Left lung (tissue), 10 donors: ENCODE results near the gene LRMDA. TPM values are rescaled to one million over a fixed set of nuclear protein-coding genes. Genes with fewer than 3 reads are reported as not detected.
"Not testable (repeated sequence)": the region's sequence is repeated elsewhere in the genome, so short reads cannot be mapped to it uniquely, and the experiment has no call there.

Experiments
- ATAC-seq: fragments of 200-7000 bp; cut with Tn5 transposase; one replicate; pipeline ENCODE4 v1.9.1; 2020; ENCODE audit warnings: moderate library complexity
- DNase-seq, 4 donors: peaks; one replicate each; pipeline ENCODE4 v3.0.0-alpha.2; 2013 to 2020
- H3K27ac ChIP-seq, 2 donors: fragments of 200-600 bp; sonication (generic) in 1 of 2; one replicate each; pipeline versions ENCODE4 v1.5.0 to v1.8.0; 2020 to 2021
- H3K27me3 ChIP-seq, 2 donors: fragments of 200-600 bp; sonication (generic) in 1 of 2; one replicate each; pipeline versions ENCODE4 v1.5.0 to v1.8.0; 2020 to 2021
- H3K36me3 ChIP-seq, 2 donors: fragments of 200-600 bp; sonication (generic) in 1 of 2; one replicate each; pipeline versions ENCODE4 v1.5.0 to v1.8.0; 2020 to 2021
- H3K4me1 ChIP-seq, 2 donors: fragments of 200-600 bp; one replicate each; pipeline ENCODE4 v1.8.0; 2021
- H3K4me3 ChIP-seq, 2 donors: fragments of 200-600 bp; sonication (generic) in 1 of 2; one replicate each; pipeline versions ENCODE4 v1.5.0 to v1.8.0; 2020 to 2021; ENCODE audit warnings: mild to moderate bottlenecking in 1 of 2
- H3K9me3 ChIP-seq, 2 donors: fragments of 200-600 bp; sonication (generic) in 1 of 2; one replicate each; pipeline versions ENCODE4 v1.5.0 to v1.8.0; 2020 to 2021
- CTCF ChIP-seq, 2 donors: fragments of 200-600 bp; sonication (generic) in 1 of 2; IDR thresholded peaks; one replicate each; pipeline versions ENCODE4 v1.5.0 to v1.8.0; 2021; ENCODE audit warnings: antibody characterized with exemption in 2 of 2
- intact Hi-C, 2 donors: fragments of 100-400 bp; cut with DNase I; formaldehyde crosslinking; loops; one replicate each; pipeline versions ENCODE4 v1.11.2 to v1.14.2; 2022
- polyA plus RNA-seq, 6 donors: library from polyadenylated mRNA; unstranded; fragments of 120-200 nt; gene quantifications; one replicate each; pipeline ENCODE4 v1.2.1, GENCODE V29; 2013; ENCODE audit not compliant: insufficient read length in 6 of 6
- total RNA-seq, 2 donors: library from RNA; stranded (reverse); fragmentation: NEBNext Ultra II Directional; extraction: Animal tissue kit (Norgen Biotek cat#: 25700); gene quantifications; one replicate each; pipeline ENCODE4 v1.2.1, GENCODE V29; 2021
- donor health status: DM: no; HTN: yes; CAD: no.
- donor health status: DM: no; HTN: no; CAD: no.

The LRMDA gene
- total and polyA plus RNA-seq, 8 donors = 13.9 to 23.6 (median 18.7) TPM

GRCh38 chr10:75762431-75762802 is 331.0 kb downstream of the LRMDA start:
- no peak overlapping the region for H3K27ac ChIP-seq
- no peaks in the 10 kb centered on the region for H3K4me1 ChIP-seq
- ATAC-seq = no peak
- no peaks in the 10 kb centered on the region for H3K36me3 ChIP-seq
- no peaks in the 10 kb centered on the region for H3K9me3 ChIP-seq
- H3K27me3 ChIP-seq = no peaks in the 10 kb centered on the region
- no peak for TF ChIP-seq CTCF (IDR thresholded peaks at IDR 0.05)
- intact Hi-C loops = no loop called here
- DNase-seq = no peak
- H3K4me3 ChIP-seq = no peak overlapping the region

GRCh38 chr10:75763652-75764051 is 332.2 kb downstream of the LRMDA start:
- Histone ChIP-seq H3K27ac (no peak overlapping the region), H3K9me3 (no peaks in the 10 kb centered on the region), H3K4me1 (no peaks in the 10 kb centered on the region), H3K27me3 (no peaks in the 10 kb centered on the region), H3K4me3 (no peak overlapping the region), H3K36me3 (no peaks in the 10 kb centered on the region)
- ATAC-seq = no peak
- intact Hi-C loops = no loop called here
- DNase-seq = no peak
- TF ChIP-seq CTCF (IDR thresholded peaks at IDR 0.05) = no peak

- ATAC-seq = no peak
- intact Hi-C loops = no loop called here
- Histone ChIP-seq H3K4me1 (no peaks in the 10 kb centered on the region), H3K27ac (no peak overlapping the region), H3K4me3 (no peak overlapping the region), H3K36me3 (no peaks in the 10 kb centered on the region), H3K27me3 (no peaks in the 10 kb centered on the region), H3K9me3 (no peaks in the 10 kb centered on the region)
- no peak for DNase-seq
- TF ChIP-seq CTCF (IDR thresholded peaks at IDR 0.05) = no peak
Observed at GRCh38 chr10:75764974-75765788, 333.8 kb downstream of the LRMDA start.

- intact Hi-C loops = no loop called here
- no peaks in the 10 kb centered on the region for H3K27me3 ChIP-seq
- no peak for ATAC-seq
- no peak overlapping the region for H3K27ac ChIP-seq
- H3K36me3 ChIP-seq = no peaks in the 10 kb centered on the region
- TF ChIP-seq CTCF (IDR thresholded peaks at IDR 0.05) = no peak
- no peaks in the 10 kb centered on the region for H3K9me3 ChIP-seq
- no peak overlapping the region for H3K4me3 ChIP-seq
- no peak for DNase-seq
- H3K4me1 ChIP-seq = peaks cover 0 to under 1% of the 10 kb centered on the region in 2 donors
Observed at GRCh38 chr10:75765789-75766096, 334.3 kb downstream of the LRMDA start.

GRCh38 chr10:75766106-75766505 is 334.7 kb downstream of the LRMDA start:
- H3K9me3 ChIP-seq = no peaks in the 10 kb centered on the region
- no peak overlapping the region for H3K27ac ChIP-seq
- ATAC-seq (no peak), DNase-seq (no peak)
- intact Hi-C loops = no loop called here
- H3K27me3 ChIP-seq = no peaks in the 10 kb centered on the region
- no peaks in the 10 kb centered on the region for H3K36me3 ChIP-seq
- H3K4me3 ChIP-seq = no peak overlapping the region
- no peak for TF ChIP-seq CTCF (IDR thresholded peaks at IDR 0.05)
- H3K4me1 ChIP-seq = peaks cover 3 to 4% of the 10 kb centered on the region in 2 donors

- H3K9me3 ChIP-seq, H3K27me3 ChIP-seq, H3K36me3 ChIP-seq, intact Hi-C loops, H3K4me1 ChIP-seq, ATAC-seq, H3K27ac ChIP-seq, DNase-seq, H3K4me3 ChIP-seq: not testable (repeated sequence)
Observed at GRCh38 chr10:75766752-75767151, 335.3 kb downstream of the LRMDA start.
